ENCODE measurements around the gene CDHR2.

The CDHR2 gene

DNA sequence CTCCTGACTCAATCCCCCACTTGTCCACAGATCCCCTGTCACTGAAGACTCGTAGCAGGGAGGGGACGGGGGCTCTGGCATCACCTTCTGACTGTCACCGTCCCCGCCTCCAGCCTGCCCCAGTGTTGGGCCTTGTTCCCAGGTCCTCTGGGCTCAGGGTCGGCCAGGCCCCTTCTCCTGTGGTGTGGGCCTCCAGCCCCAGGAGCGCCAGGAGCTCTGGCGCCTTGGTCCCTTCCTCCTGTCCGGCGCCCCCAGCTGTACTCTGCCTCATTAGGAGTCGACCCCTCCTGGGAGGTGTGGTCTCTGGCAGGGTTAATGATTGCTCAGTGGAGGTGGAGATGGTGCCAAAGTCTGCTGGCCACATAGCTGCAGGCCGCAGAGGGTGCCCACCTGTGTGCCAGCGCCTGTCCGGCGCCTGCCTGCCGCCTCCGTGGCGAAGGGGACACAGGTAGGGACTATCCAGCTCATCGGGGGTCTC is at the start of gene CDHR2:
CDHR2 (plus strand) TSS at position 376 of the 478 bp plus-strand sequence. CDS start 16,011 bp downstream, outside the sequence.
- no peak for DNase-seq

DNA sequence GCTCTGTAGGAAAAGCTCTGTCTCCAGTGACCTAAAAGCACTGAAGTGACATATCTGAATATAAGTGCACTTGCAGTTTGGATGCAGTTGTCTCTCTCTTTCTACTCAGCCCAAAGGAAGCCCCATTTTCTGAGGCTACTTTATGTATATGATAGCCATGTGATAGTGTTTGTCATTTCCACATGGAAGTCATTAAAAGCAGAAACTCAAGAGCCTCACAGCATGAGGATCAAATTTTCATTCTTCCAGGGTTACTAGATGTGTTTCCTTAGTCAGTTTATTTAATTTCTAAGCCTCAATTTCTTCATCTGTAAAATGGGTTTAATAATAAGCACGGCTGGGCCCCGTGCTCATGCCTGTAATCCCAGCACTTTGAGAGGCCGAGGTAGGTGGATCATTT is 48.6 kb upstream of the CDHR2 start:
- no peak for DNase-seq

- DNase-seq = no peak
Observed at GRCh38 chr5:176501333-176501732, 47.8 kb upstream of the CDHR2 start.

GRCh38 chr5:176503496-176503895 is 45.6 kb upstream of the CDHR2 start:
- no peak for DNase-seq

GRCh38 chr5:176507911-176508310 is 41.2 kb upstream of the CDHR2 start:
- DNase-seq = no peak

DNA sequence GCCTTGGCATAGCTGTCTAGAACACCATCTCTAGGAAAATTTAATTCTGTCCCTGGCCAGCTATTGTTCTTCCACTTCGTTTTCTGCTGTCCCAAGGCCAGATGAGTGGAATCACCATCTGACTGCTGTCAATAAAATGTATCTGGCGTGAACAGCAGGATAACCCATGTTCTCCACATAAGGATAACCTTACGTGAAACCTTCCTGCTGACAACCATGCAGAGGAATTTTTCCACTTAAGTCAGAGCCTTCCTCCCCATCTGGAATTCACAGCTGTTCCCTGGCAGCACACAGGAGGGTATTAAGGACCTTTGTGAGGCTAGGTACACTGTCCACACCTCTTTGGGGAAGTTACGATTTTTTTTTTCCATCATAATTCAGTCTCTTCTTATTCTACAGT is 40.5 kb upstream of the CDHR2 start:
- DNase-seq = no peak

GRCh38 chr5:176513788-176514187 is 35.4 kb upstream of the CDHR2 start:
- no peak for DNase-seq

DNA sequence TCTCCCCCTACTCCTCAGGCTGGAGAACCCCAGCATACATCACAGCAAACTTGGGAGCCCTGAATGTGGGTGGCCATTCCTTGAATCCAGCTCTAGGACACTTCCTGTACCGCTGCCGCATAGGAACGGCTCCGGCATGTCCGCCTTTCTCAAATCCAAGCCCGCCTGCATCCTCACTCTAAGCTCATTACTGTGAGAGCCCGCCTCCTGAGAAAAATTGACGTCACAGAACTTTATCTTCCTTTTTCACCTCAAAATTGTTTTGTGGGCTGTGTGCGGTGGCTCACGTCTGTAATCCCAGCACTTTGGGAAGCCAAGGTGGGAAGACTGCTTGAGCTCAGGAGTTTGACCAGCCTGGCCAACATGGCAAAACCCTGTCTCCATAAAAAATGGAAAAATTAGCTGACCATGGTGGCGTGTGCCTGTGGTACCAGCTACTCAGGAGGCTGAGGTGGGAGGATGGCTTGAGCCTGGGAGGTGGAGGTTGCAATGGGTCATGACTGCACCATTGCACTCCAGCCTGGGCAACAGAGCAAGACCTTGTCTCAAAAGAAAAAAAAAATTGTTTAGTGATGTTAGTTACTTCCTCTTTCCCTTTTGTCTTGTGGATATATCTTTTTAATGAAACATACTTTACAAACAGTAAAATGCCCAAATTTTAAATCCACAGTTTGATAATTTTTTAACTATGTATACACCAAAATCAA is 34.7 kb upstream of the CDHR2 start:
- DNase-seq = no peak

DNA sequence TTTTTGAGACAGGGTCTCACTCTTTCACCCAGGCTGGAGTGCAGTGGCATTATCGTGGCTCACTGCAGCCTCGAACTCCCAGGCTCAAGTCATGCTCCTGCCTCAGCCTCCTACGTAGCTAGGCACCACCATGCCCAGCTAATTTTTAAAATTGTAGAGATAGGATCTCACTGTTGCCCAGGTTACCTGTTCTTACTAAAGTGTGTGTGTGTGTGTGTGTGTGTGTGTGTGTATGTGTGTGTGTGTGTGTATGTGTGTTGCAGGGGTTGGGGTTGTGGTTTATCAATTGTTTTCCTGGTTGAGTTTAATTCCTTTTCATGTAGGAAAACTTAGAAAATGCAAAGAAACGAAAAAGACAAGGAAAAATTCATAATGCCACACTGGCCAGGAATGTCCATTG is 33.7 kb upstream of the CDHR2 start:
- DNase-seq = no peak

GRCh38 chr5:176517053-176517661 is 32.0 kb upstream of the CDHR2 start:
- DNase-seq = no peak

- no peak for DNase-seq
Observed at GRCh38 chr5:176519810-176520720, 29.1 kb upstream of the CDHR2 start.

GRCh38 chr5:176521286-176521685 is 27.9 kb upstream of the CDHR2 start:
- no peak for DNase-seq

DNA sequence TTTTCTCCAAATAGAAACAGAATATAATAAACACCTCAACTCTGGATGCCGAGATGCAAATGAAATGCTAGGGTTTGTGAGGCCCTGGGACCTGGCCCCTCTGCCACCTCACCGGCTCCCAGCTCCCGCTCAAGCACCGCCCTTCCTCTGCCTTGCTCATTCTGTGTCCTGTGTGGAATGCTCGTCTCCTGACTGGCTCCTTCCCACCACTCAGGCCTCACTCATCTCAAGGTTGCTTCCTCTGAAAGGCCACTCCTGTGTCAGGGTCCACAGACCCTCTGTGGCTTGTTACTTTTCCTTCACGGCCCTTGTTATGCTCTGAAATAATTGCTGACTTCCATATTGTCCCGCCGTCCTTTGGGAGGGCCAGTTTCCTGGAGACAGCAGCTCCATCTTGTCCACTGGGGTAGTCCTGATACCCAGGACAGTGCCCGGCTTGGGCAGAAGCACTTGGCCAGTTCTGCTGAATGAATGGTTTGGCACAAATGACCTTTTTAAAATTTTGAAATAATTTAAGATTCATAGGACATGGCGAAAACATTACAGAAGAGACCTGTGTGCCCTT is 27.4 kb upstream of the CDHR2 start:
- no peak for DNase-seq

DNA sequence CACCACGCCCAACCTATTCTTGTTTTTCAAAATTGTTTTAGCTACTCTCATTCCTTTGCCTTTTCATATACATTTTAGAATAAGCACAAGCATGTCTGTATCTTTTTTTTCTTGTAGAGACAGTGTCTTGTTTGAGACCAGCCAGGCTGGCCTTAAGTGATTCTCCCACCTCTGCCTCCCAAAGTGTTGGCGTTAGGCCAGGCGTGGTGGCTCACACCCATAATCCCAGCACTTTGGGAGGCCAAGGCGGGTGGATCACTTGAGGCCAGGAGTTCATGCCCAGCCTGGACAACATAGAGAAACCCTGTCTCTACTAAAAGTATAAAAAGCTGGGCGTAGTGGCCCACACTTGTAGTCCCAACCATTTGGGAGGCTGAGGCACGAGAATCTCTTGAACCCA is 25.0 kb upstream of the CDHR2 start:
- DNase-seq = no peak

GRCh38 chr5:176524987-176525386 is 24.2 kb upstream of the CDHR2 start:
- no peak for DNase-seq

GRCh38 chr5:176525677-176526076 is 23.5 kb upstream of the CDHR2 start:
- DNase-seq = no peak

GRCh38 chr5:176526462-176526861 is 22.7 kb upstream of the CDHR2 start:
- DNase-seq = no peak

GRCh38 chr5:176527246-176528222 is 21.6 kb upstream of the CDHR2 start:
- no peak for DNase-seq

DNA sequence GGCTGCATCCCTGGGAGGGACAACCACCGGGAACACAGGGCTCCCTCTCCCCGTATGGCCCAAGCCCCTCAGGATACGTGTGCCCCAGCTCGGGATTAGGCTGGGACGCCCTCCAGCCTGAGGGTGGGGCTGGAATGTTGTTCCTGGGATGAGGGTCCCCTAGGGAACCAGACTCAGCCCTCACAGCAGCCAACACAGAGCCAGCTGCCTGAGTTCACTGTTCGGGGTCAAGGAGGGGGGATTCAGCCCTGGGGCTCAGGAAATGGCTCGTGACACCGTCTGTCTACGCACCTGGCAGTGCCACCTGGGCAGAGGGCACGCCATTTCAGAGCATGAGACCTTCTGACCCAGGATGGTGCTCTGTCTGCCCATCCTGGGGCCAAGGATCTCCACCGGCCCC is 20.8 kb upstream of the CDHR2 start:
- DNase-seq = no peak

DNA sequence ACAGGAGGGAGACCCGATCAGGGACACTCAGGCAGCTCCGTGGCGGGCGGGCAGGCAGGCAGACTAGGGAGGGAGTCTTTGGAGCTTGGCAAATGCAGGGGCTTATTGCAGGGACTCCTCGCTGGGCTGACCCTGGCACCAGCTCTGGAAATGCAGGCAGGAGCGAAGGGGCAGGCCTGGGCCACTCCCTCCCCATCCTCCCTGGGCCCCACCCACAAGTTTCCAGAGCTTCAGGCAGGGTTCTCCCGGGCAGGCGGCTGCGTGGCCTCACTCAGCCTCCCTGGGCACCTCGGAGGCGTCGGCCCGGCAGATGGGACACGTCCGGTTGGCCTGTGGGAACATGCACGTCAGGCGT is 20.4 kb upstream of the CDHR2 start:
- DNase-seq = no peak

DNA sequence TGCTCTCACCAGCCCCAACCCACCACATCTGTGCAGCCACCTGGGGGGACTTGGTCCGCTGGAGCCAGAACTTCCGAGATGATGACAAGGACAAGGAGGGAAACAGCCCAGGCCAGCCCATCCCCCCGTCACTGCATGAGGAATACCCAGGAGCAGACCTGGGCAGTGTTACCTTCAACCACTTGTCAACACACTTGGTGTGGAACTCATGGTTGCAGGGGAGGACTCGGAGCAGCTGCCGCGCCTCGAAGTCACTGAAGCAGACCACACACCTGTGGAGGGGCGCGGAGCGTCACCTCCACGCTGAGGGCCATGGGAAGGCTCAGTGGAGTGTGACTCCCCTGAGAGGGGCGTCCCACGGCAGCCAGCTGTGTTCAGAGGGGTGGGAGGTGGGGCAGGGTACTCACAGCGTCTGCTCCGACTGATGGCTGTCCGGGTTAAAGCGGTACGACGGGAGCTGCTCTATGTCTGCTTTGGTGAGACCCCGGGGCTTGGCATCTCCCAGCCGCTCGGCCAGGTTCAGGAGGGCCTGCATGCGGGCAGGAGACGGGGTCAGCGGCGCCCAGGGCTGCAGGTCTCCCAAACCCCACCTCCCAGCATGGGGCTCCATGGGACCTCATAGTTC is 19.9 kb upstream of the CDHR2 start:
- DNase-seq = no peak

- DNase-seq = no peak
Observed at GRCh38 chr5:176529741-176530141, 19.4 kb upstream of the CDHR2 start.
